GM18867 (cell line): ENCODE data around the gene ARFGEF3.

Experiments
- ATAC-seq: cut with Tn5 transposase; IDR thresholded peaks from one replicate; pipeline ENCODE4 v1.9.1; 2021; ENCODE audit warnings: mild to moderate bottlenecking, moderate library complexity; ENCODE audit not compliant: unreplicated experiment

ARFGEF3 gene

GRCh38 chr6:138302554-138302953 is 140.8 kb downstream of the ARFGEF3 start:
- ATAC-seq, result no peak

- ATAC-seq, result no peak
These were observed 145.6 kb downstream of the ARFGEF3 start for GRCh38 chr6:138307352-138307751.

- no peak for ATAC-seq
These were observed 146.3 kb downstream of the ARFGEF3 start for GRCh38 chr6:138307816-138308730.

- ATAC-seq, result no peak
These were observed 147.0 kb downstream of the ARFGEF3 start for GRCh38 chr6:138308731-138309110.

GRCh38 chr6:138309695-138310094 is 148.0 kb downstream of the ARFGEF3 start:
- ATAC-seq, result no peak

GRCh38 chr6:138310294-138310693 is 148.6 kb downstream of the ARFGEF3 start:
- ATAC-seq, result no peak

GRCh38 chr6:138310821-138311220 is 149.1 kb downstream of the ARFGEF3 start:
- no peak for ATAC-seq

GRCh38 chr6:138311268-138311667 is 149.5 kb downstream of the ARFGEF3 start:
- ATAC-seq, result no peak

GRCh38 chr6:138318741-138319375 is 157.1 kb downstream of the ARFGEF3 start:
- ATAC-seq, result no peak

- no peak for ATAC-seq
These were observed 160.2 kb downstream of the ARFGEF3 start for GRCh38 chr6:138321934-138322333.

GRCh38 chr6:138323821-138324220 is 162.1 kb downstream of the ARFGEF3 start:
- ATAC-seq, result no peak

- ATAC-seq, result no peak
These were observed 166.5 kb downstream of the ARFGEF3 start for GRCh38 chr6:138328210-138328609.

GRCh38 chr6:138330763-138331162 is 169.0 kb downstream of the ARFGEF3 start:
- no peak for ATAC-seq

GRCh38 chr6:138331444-138331843 is 169.7 kb downstream of the ARFGEF3 start:
- ATAC-seq, result no peak

GRCh38 chr6:138331984-138332383 is 170.2 kb downstream of the ARFGEF3 start:
- no peak for ATAC-seq

GRCh38 chr6:138334000-138334399 is 172.3 kb downstream of the ARFGEF3 start:
- ATAC-seq, result no peak

GRCh38 chr6:138334963-138335362 is 173.2 kb downstream of the ARFGEF3 start:
- no peak for ATAC-seq

GRCh38 chr6:138336221-138336620 is 174.5 kb downstream of the ARFGEF3 start:
- no peak for ATAC-seq

GRCh38 chr6:138337076-138337475 is 175.3 kb downstream of the ARFGEF3 start:
- no peak for ATAC-seq

- ATAC-seq, result no peak
These were observed 177.3 kb downstream of the ARFGEF3 start for GRCh38 chr6:138339024-138339423.

GRCh38 chr6:138341176-138341575 is 179.4 kb downstream of the ARFGEF3 start:
- ATAC-seq, result no peak

GRCh38 chr6:138343112-138343511 is 181.4 kb downstream of the ARFGEF3 start:
- ATAC-seq, result no peak
